HUES6 (cell line): Measurements from ENCODE around the gene ATP2C1.

Experiments used
- H3K27ac ChIP-seq: 2 replicates; pipeline ENCODE4 v1.7.0; 2013; ENCODE audit warnings: low read depth, mild to moderate bottlenecking, low read length, inconsistent platforms
- H3K27me3 ChIP-seq: 2 replicates; pipeline ENCODE4 v1.6.1; 2013; ENCODE audit warnings: low read length; ENCODE audit not compliant: control insufficient read depth, insufficient read depth
- H3K36me3 ChIP-seq: 2 replicates; pipeline ENCODE4 v1.6.1; 2013; ENCODE audit warnings: low read length; ENCODE audit not compliant: control insufficient read depth, insufficient read depth
- H3K4me1 ChIP-seq: 2 replicates; pipeline ENCODE4 v1.6.1; 2013; ENCODE audit warnings: low read length; ENCODE audit not compliant: control insufficient read depth, insufficient read depth
- H3K4me3 ChIP-seq: 2 replicates; pipeline ENCODE4 v1.5.1; 2013; ENCODE audit warnings: low read depth, low read length
- H3K9ac ChIP-seq: one replicate; pipeline ENCODE4 v1.6.1; 2013; ENCODE audit warnings: mild to moderate bottlenecking, low read length
- H3K9me3 ChIP-seq: 2 replicates; pipeline ENCODE4 v1.6.1; 2013; ENCODE audit warnings: low read depth, low read length; ENCODE audit not compliant: control insufficient read depth, insufficient read depth

Gene ATP2C1

DNA sequence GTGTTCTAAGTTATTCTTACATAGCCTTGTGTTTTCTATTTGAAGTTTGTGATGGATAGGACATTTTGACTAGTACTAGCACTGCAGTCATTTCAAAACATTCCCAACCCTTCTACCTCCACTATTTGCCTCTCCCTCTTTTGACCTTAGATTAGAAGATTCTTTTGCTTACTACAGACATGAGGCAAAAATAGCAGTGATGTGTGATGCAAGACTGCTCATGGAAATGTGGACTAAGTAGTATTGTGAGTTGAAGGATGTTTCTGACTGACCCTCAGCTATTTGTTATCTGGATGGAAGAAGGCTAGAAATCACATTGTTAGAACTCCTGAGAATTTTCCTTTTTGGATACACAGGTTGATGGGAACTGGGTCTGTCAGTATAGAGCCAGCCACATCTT, 45.9 kb downstream of the ATP2C1 start:
- Histone ChIP-seq H3K9ac (no peak overlapping the region), H3K4me1 (no peaks in the 10 kb centered on the region), H3K27me3 (no peaks in the 10 kb centered on the region), H3K36me3 (peaks cover 34% of the 10 kb centered on the region), H3K27ac (no peak overlapping the region), H3K4me3 (no peak overlapping the region), H3K9me3 (no peaks in the 10 kb centered on the region)

DNA sequence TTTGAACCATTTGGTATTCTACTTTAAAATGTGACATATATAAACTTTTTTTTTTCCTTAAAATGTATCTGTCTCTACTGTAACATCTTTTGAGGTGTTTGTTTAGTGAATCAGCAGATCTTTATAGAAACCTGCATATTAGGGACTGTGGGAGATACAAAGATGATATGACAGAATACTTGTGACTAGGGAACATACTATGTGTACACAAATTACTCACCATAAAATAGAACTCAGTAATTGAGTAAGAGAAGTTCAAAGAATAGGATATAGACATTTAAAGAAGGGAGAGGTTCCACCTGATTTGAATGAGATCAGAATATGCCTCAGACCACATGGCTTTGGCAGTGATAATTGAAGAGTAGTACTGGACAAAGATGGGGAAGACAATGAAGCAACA, 47.9 kb downstream of the ATP2C1 start:
- no peaks in the 10 kb centered on the region for H3K27me3 ChIP-seq
- H3K4me3 ChIP-seq = no peak overlapping the region
- H3K27ac ChIP-seq = no peak overlapping the region
- H3K36me3 ChIP-seq = peaks cover 43% of the 10 kb centered on the region
- H3K4me1 ChIP-seq = no peaks in the 10 kb centered on the region
- H3K9ac ChIP-seq = no peak overlapping the region
- no peaks in the 10 kb centered on the region for H3K9me3 ChIP-seq

DNA sequence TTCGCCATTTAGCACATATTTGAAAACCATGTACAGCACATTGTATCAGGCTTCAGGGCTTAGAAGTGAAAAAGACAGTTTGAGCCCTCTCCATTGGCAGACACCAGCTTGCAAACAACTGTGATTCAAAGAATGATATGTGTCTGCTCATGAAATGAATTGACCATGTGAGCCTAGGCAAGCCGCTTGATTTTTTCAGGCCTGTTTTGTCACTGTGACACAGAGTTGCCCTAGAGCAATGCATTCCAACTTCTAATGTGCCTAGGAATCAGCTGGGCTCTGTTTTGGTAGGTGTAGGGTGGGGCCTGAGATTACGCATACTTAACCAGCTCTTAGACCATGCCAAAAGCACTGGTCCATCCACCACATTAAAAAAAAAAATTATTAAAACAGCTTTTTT, 53.0 kb downstream of the ATP2C1 start:
- H3K27me3 ChIP-seq = no peaks in the 10 kb centered on the region
- no peak overlapping the region for H3K9ac ChIP-seq
- no peak overlapping the region for H3K27ac ChIP-seq
- H3K9me3 ChIP-seq = no peaks in the 10 kb centered on the region; the same call in 1 of the 2 replicates
- H3K36me3 ChIP-seq = peaks cover 51% of the 10 kb centered on the region
- no peaks in the 10 kb centered on the region for H3K4me1 ChIP-seq
- H3K4me3 ChIP-seq = no peak overlapping the region

DNA sequence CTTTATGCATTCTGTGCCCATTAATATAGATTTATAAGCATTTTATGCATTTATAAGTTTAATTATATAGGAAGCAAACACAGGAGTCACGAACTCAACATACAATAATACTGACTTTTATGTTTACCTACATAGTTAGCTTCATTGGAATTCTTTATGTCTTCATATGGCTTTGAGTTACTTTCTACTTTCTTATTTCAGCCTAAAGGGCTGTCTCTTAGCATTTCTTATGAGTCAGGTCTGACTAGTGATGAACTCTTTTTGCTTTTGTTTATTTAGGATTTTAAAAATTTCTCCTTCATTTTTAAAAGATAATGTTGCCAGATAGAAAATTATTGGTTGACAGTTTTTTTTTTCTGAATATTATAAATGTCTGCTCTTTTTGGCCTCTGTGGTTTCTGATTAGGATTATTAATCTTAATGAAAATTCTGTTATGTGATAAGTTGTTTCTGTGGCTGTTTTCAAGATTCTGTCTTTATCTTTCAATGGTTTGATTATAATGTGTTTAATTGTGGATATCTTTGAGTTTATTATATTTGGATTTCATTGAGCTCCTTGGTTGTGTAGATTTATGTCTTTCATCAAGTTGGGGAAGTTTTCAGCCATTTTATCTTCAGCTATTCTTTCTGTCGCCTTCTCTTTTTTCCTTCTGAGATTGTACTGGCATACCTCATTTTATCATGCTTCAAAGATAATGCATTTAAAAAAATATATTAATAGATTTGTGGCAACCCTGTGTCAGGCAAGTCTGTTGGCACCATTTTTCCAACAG, 54.3 kb downstream of the ATP2C1 start:
- Histone ChIP-seq H3K9me3 (no peaks in the 10 kb centered on the region; the same call in 1 of the 2 replicates), H3K4me3 (no peak overlapping the region), H3K4me1 (no peaks in the 10 kb centered on the region), H3K9ac (no peak overlapping the region), H3K36me3 (peaks cover 40% of the 10 kb centered on the region), H3K27me3 (no peaks in the 10 kb centered on the region), H3K27ac (no peak overlapping the region)

DNA sequence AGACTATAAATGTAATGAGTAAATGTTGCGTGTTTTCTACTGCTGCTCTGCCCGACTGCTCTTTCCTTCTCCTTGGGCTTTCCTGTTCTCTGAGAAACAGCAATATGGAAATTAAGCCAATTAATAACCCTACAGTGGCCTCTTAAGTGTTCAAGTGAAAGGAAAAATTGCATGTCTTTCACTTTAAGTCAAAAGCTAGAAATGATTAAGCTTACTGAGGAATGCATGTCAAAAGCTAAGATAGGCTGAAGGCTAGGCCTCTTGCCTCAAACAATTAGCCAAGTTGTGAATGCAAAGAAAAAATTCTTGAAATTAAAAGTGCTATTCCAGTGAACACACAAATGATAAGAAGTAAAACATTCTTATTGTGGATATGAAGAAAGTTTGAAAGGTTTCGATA, 55.0 kb downstream of the ATP2C1 start:
- Histone ChIP-seq H3K9me3 (no peaks in the 10 kb centered on the region; the same call in 1 of the 2 replicates), H3K9ac (no peak overlapping the region), H3K36me3 (peaks cover 42% of the 10 kb centered on the region), H3K27me3 (no peaks in the 10 kb centered on the region), H3K27ac (no peak overlapping the region), H3K4me3 (no peak overlapping the region), H3K4me1 (no peaks in the 10 kb centered on the region)

DNA sequence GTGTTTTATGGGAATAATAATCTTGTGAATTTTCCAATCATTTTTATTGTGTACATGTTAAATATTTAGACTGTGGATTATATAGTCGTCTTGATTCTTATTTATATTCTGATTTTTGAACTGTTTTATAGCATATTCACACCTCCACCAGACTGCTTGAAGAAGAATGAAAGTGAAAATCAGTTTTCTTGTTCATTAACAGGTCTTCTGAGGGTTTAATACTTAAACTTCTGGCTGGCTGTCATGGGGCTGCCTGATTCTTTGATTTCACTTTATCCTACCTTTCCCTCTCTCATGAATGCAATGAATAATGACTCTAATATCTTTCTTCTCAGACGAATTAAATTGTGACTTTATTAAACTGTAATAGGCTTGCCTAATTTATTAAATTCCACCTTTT, 56.2 kb downstream of the ATP2C1 start:
- Histone ChIP-seq H3K9me3 (no peaks in the 10 kb centered on the region; the same call in 1 of the 2 replicates), H3K9ac (no peak overlapping the region), H3K4me3 (no peak overlapping the region), H3K36me3 (peaks cover 44% of the 10 kb centered on the region), H3K4me1 (no peaks in the 10 kb centered on the region), H3K27me3 (no peaks in the 10 kb centered on the region), H3K27ac (no peak overlapping the region; the same call in 1 of the 2 replicates)

DNA sequence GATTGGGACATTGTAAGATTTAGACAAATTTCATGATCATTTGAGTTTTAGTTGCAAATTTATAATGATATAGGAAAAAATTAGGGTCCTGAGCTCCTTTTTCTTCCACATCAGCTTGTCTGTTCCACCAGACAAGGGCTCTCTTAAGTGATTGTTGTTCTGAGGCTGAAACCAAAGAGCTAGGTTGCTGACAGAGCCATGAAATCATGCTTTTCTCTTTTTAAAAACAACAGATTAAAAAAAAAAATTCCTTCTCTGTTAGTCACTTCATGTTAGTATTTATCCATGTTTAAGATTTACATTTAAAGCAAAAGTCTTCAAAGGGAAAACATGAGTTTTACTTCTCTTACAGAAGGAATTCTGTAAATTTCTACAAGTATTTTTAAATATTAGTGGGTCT, 56.8 kb downstream of the ATP2C1 start:
- H3K4me1 ChIP-seq = no peaks in the 10 kb centered on the region
- H3K36me3 ChIP-seq = peaks cover 47% of the 10 kb centered on the region
- H3K4me3 ChIP-seq = no peak overlapping the region
- H3K27me3 ChIP-seq = no peaks in the 10 kb centered on the region
- no peak overlapping the region for H3K9ac ChIP-seq
- H3K27ac ChIP-seq = peak overlapping the region; percentile 64; the same call in 1 of the 2 replicates
- no peaks in the 10 kb centered on the region; the same call in 1 of the 2 replicates for H3K9me3 ChIP-seq

DNA sequence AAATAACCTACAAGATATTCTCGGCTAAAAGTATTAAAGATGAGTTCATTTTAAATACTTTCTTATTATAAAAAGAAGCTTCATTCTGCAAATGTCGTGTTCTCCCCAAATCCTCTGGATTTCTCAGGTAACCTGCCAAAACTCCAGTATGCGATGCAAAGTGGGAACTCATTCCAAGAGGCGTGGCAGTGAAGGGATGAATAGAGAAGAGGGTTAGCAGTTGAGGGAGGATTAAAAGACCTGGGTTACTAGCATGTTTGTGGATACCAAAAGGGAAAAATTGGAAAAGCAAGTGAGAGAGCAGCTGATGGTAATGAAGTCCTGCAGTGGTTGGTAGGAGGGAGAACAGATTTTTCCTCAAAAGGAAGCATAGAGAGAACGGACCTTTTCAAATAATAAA, 61.6 kb downstream of the ATP2C1 start:
- Histone ChIP-seq H3K9me3 (no peaks in the 10 kb centered on the region), H3K4me1 (no peaks in the 10 kb centered on the region), H3K4me3 (no peak overlapping the region), H3K36me3 (peaks cover 31% of the 10 kb centered on the region), H3K27ac (no peak overlapping the region), H3K27me3 (no peaks in the 10 kb centered on the region), H3K9ac (no peak overlapping the region)

DNA sequence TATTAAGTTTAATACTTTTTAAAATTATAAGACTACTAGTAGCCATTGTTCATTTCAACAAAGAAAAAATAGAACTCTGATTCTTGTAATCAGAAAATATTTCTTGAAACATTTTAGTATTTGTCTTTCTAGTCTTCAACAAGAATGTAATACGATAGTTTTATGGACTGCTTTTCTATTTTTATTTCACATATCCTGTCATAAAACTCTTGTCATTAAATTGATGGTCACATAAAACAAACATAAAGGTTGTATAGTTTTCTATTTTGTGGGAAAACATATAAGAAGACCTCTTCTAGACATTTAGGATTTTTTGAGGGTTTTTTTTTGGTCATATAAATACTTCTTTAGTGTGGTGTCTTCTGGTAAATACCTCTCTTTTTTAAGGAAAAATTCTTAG, 62.4 kb downstream of the ATP2C1 start:
- Histone ChIP-seq H3K27ac (no peak overlapping the region), H3K4me3 (no peak overlapping the region), H3K9me3 (no peaks in the 10 kb centered on the region), H3K4me1 (no peaks in the 10 kb centered on the region), H3K36me3 (peaks cover 33% of the 10 kb centered on the region), H3K27me3 (no peaks in the 10 kb centered on the region), H3K9ac (no peak overlapping the region)

DNA sequence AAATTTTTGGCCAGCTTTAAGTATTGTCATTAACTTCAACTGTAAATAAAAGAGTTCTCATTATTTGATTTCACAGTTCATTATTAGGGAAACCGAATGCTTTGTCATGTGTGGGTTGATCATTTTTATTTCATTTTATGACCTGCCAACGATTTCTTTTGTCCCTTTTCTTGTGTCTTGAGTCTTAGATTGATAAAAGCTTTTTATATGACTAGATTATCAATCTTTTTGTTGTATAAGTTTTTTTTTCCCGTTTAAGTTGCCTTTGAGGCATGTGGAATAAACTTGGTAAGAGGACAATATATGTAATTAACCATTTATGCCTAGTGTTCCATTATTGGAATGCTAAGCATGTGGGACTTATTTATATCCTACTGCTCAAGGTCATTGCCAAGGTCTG, 62.8 kb downstream of the ATP2C1 start:
- no peaks in the 10 kb centered on the region for H3K9me3 ChIP-seq
- H3K4me3 ChIP-seq = no peak overlapping the region
- no peaks in the 10 kb centered on the region for H3K4me1 ChIP-seq
- H3K27ac ChIP-seq = no peak overlapping the region
- no peak overlapping the region for H3K9ac ChIP-seq
- H3K36me3 ChIP-seq = peaks cover 37% of the 10 kb centered on the region
- H3K27me3 ChIP-seq = no peaks in the 10 kb centered on the region

DNA sequence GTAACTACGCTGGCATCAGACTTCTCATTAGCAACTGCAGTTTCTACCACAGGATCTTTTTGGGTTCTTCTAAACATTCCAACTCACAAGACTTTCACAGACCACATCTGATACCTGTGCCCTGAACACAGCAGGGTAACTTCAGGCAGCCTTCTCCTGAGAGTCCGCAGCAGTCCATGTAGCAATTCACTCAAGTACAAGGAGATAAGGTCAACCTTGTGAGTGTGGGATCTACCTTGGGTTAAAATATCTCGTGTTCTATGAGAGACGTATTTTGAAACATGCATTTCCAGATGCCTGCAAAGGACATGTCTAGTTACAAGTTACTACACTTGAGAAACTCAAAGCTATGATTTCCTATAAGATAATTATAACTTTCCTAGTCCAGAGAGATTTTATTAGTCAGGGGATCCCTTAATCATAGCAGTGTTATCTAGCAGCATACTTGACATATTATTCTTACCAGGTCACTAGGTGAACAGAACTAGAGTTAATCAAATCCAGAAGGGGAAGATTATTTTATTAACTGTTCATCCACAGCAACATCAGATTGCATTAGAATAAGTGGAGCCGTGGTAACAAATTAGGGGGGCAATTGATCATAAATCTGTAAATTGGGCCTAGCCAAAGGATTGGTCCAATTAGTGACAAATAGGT, 66.4 kb downstream of the ATP2C1 start:
- Histone ChIP-seq H3K36me3 (peaks cover 27% of the 10 kb centered on the region), H3K4me3 (no peak overlapping the region), H3K9me3 (no peaks in the 10 kb centered on the region), H3K27me3 (no peaks in the 10 kb centered on the region), H3K4me1 (peaks cover 5% of the 10 kb centered on the region; the same call in 1 of the 2 replicates), H3K27ac (no peak overlapping the region), H3K9ac (no peak overlapping the region)
